CD14-positive monocyte (primary cell): ENCODE results near the gene TPRG1L. TPM values are rescaled to one million over a fixed set of nuclear protein-coding genes. Genes with fewer than 3 reads are reported as not detected.

ENCODE experiments used
- DNase-seq, 3 donors: peaks; one replicate each; pipeline ENCODE4 v3.0.0-alpha.2; 2011 to 2022
- H2AFZ ChIP-seq: 2 replicates; pipeline ENCODE4 v1.6.0; 2012; ENCODE audit warnings: mild to moderate bottlenecking, low read depth, low read length, inconsistent platforms; ENCODE audit not compliant: insufficient read depth, poor library complexity, severe bottlenecking
- H3K27ac ChIP-seq, 2 donors: 1 replicate in 1 of 2; 2 replicates in 1 of 2; pipeline ENCODE4 v1.5.1; 2012 to 2013; ENCODE audit warnings: low read length in 2 of 2, control low read depth in 1 of 2, inconsistent platforms in 1 of 2, low read depth in 1 of 2, mild to moderate bottlenecking in 1 of 2
- H3K27me3 ChIP-seq, 2 donors: one replicate each; pipeline versions ENCODE4 v1.6.0 to v1.6.1; 2011 to 2013; ENCODE audit warnings: low read length in 2 of 2; ENCODE audit not compliant: control insufficient read depth in 2 of 2, insufficient read depth in 2 of 2
- H3K36me3 ChIP-seq, 2 donors: replicated peaks in 1 of 2; 1 replicate in 1 of 2; 2 replicates in 1 of 2; pipeline versions ENCODE4 v1.5.1 to v1.6.1; 2012 to 2013; ENCODE audit warnings: low read length in 2 of 2, control low read depth in 1 of 2, inconsistent platforms in 1 of 2, mild to moderate bottlenecking in 1 of 2; ENCODE audit not compliant: insufficient read depth in 2 of 2, control insufficient read depth in 1 of 2
- H3K4me1 ChIP-seq, 2 donors: 1 replicate in 1 of 2; 2 replicates in 1 of 2; pipeline versions ENCODE4 v1.5.1 to v1.6.1; 2012 to 2013; ENCODE audit warnings: low read length in 2 of 2, control low read depth in 1 of 2, inconsistent platforms in 1 of 2, mild to moderate bottlenecking in 1 of 2, moderate library complexity in 1 of 2; ENCODE audit not compliant: insufficient read depth in 2 of 2, control insufficient read depth in 1 of 2
- H3K4me2 ChIP-seq: replicated peaks from 2 replicates; pipeline ENCODE3; 2012; ENCODE audit warnings: low read length, moderate library complexity, mild to moderate bottlenecking; ENCODE audit not compliant: poor library complexity, severe bottlenecking; ENCODE audit errors: extremely low read depth
- H3K4me3 ChIP-seq, 3 experiments: fragments of 200-600 bp in 1 of 3; sonication (generic) in 1 of 3; replicated peaks in 1 of 3; 1 replicate in 2 of 3; 2 replicates in 1 of 3; pipeline ENCODE4 v1.5.1; 2011 to 2013; ENCODE audit warnings: low read length in 3 of 3, mild to moderate bottlenecking in 3 of 3, control low read depth in 2 of 3, low read depth in 2 of 3, inconsistent platforms in 1 of 3, moderate library complexity in 1 of 3
- H3K79me2 ChIP-seq: 2 replicates; pipeline ENCODE4 v1.6.0; 2012; ENCODE audit warnings: mild to moderate bottlenecking, control low read depth, inconsistent platforms, low read length, moderate library complexity; ENCODE audit not compliant: insufficient read depth
- H3K9ac ChIP-seq: 2 replicates; pipeline ENCODE4 v1.6.0; 2017; ENCODE audit warnings: low read length, mild to moderate bottlenecking; ENCODE audit not compliant: insufficient read depth, poor library complexity, severe bottlenecking
- H3K9me3 ChIP-seq, 2 donors: replicated peaks in 1 of 2; 1 replicate in 1 of 2; 2 replicates in 1 of 2; pipeline versions ENCODE4 v1.5.1 to v1.6.1; 2012 to 2013; ENCODE audit warnings: low read length in 2 of 2, control low read depth in 1 of 2; ENCODE audit not compliant: control insufficient read depth in 1 of 2, insufficient read depth in 1 of 2
- H4K20me1 ChIP-seq: 2 replicates; pipeline ENCODE4 v1.6.0; 2012; ENCODE audit warnings: mild to moderate bottlenecking, low read length, control low read depth, moderate library complexity; ENCODE audit not compliant: insufficient read depth
- H3K27ac Mint-ChIP-seq, 7 donors: one replicate each; pipeline ENCODE4 v1.8.0; 2020; ENCODE audit warnings: mild to moderate bottlenecking in 7 of 7, mixed read lengths in 7 of 7, moderate library complexity in 6 of 7, inconsistent platforms in 2 of 7
- H3K27me3 Mint-ChIP-seq, 3 donors: one replicate each; pipeline ENCODE4 v1.8.0; 2021 to 2022; ENCODE audit warnings: low read depth in 3 of 3, mild to moderate bottlenecking in 3 of 3, mixed read lengths in 3 of 3, moderate library complexity in 3 of 3, inconsistent platforms in 1 of 3
- H3K36me3 Mint-ChIP-seq, 2 donors: one replicate each; pipeline ENCODE4 v1.8.0; 2020; ENCODE audit warnings: mixed read lengths in 2 of 2, inconsistent platforms in 1 of 2, mild to moderate bottlenecking in 1 of 2
- H3K4me1 Mint-ChIP-seq: one replicate; pipeline ENCODE4 v1.8.0; 2020; ENCODE audit warnings: mild to moderate bottlenecking, mixed read lengths
- H3K4me3 Mint-ChIP-seq, 2 donors: one replicate each; pipeline ENCODE4 v1.8.0; 2020; ENCODE audit warnings: mild to moderate bottlenecking in 2 of 2, mixed read lengths in 2 of 2, moderate library complexity in 1 of 2
- H3K9me3 Mint-ChIP-seq, 7 donors: one replicate each; pipeline ENCODE4 v1.8.0; 2020 to 2022; ENCODE audit warnings: mixed read lengths in 7 of 7, mild to moderate bottlenecking in 6 of 7, moderate library complexity in 6 of 7, inconsistent platforms in 2 of 7
- CTCF ChIP-seq: fragments of 200-600 bp; IDR thresholded peaks from one replicate; pipeline ENCODE4 v1.8.0; 2022; ENCODE audit warnings: antibody characterized with exemption, mild to moderate bottlenecking
- WGBS: methylation state at CpG from one replicate; pipeline ENCODE4 v1.1.5; 2013; ENCODE audit warnings: missing lambda C conversion rate; ENCODE audit not compliant: insufficient coverage; 5-methylcytosine and 5-hydroxymethylcytosine counted together
- intact Hi-C, 2 donors: fragments of 100-400 bp; cut with micrococcal nuclease; formaldehyde crosslinking; loops; one replicate each; pipeline versions ENCODE4 v1.15.0 to v1.15.1; 2023
- polyA plus RNA-seq, 3 donors: library from polyadenylated mRNA; depleted of rRNA in 1 of 3; unstranded in 2 of 3; stranded (reverse) in 1 of 3; fragments of 300-500 nt in 2 of 3; fragments of >200 nt in 1 of 3; fragmentation: Illumina TruSeq in 2 of 3; gene quantifications; 1 replicate in 2 of 3; 2 replicates in 1 of 3; pipeline ENCODE4 v1.2.3, GENCODE V29; 2012 to 2021

TPRG1L gene
- polyA plus RNA-seq, 3 donors, result 16.1 to 19.7 (median 18.5) TPM

GRCh38 chr1:3604468-3604974 is 20.3 kb upstream of the TPRG1L start:
- no peaks in the 10 kb centered on the region for H3K9me3 Mint-ChIP-seq
- WGBS, result no CpG with 5 or more reads among the region's 8 CpGs

GRCh38 chr1:3604997-3605823 is 19.6 kb upstream of the TPRG1L start:
- H3K9me3 Mint-ChIP-seq, result no peaks in the 10 kb centered on the region
- no peaks in the 10 kb centered on the region for H3K9me3 ChIP-seq
- H3K27ac Mint-ChIP-seq, result no peak overlapping the region
- no peaks in the 10 kb centered on the region for H4K20me1 ChIP-seq
- peaks cover 18% of the 10 kb centered on the region for H3K4me1 Mint-ChIP-seq
- no peak overlapping the region for H3K9ac ChIP-seq
- H3K79me2 ChIP-seq, result no peaks in the 10 kb centered on the region
- H3K4me3 ChIP-seq, result no peak overlapping the region
- H3K36me3 Mint-ChIP-seq, result no peaks in the 10 kb centered on the region
- H3K4me2 ChIP-seq, result no peak overlapping the region
- no peak overlapping the region for H3K4me3 Mint-ChIP-seq
- peaks cover 0 to 5% (median 3%) of the 10 kb centered on the region in 3 donors for H3K27me3 Mint-ChIP-seq
- H3K4me1 ChIP-seq, result peaks cover 11 to 16% of the 10 kb centered on the region in 2 donors
- H3K27me3 ChIP-seq, result no peaks in the 10 kb centered on the region
- intact Hi-C loops, result no loop called here
- H3K36me3 ChIP-seq, result no peaks in the 10 kb centered on the region
- 99% methylated on average over 6 of the region's 7 CpGs for WGBS
- no peak overlapping the region for H2AFZ ChIP-seq
- no peak for DNase-seq
- no peak for TF ChIP-seq CTCF
- H3K27ac ChIP-seq, result no peak overlapping the region

More at GRCh38 chr1:3604468-3604974, 20.3 kb upstream of the TPRG1L start:
- H3K4me3 ChIP-seq, result no peak overlapping the region
- Mint-ChIP-seq H3K4me3 (no peak overlapping the region), H3K27ac (no peak overlapping the region), H3K36me3 (no peaks in the 10 kb centered on the region), H3K4me1 (peaks cover 11% of the 10 kb centered on the region), H3K27me3 (peaks cover 0 to 5% (median 3%) of the 10 kb centered on the region in 3 donors)
- H3K9ac ChIP-seq, result no peak overlapping the region
- no peaks in the 10 kb centered on the region for H3K9me3 ChIP-seq
- no peak overlapping the region for H2AFZ ChIP-seq
- DNase-seq, result no peak
- H3K27me3 ChIP-seq, result no peaks in the 10 kb centered on the region
- no peak overlapping the region for H3K4me2 ChIP-seq
- intact Hi-C loops, result no loop called here
- no peaks in the 10 kb centered on the region for H3K79me2 ChIP-seq
- H4K20me1 ChIP-seq, result no peaks in the 10 kb centered on the region
- TF ChIP-seq CTCF, result no peak
- H3K27ac ChIP-seq, result no peak overlapping the region
- H3K4me1 ChIP-seq, result peaks cover 8 to 9% of the 10 kb centered on the region in 2 donors
- H3K36me3 ChIP-seq, result no peaks in the 10 kb centered on the region
